NB4 (cell line): ENCODE data around the gene COL9A3.

Experiments
- CTCF ChIP-seq: IDR thresholded peaks from one replicate; pipeline ENCODE4 v1.5.1; 2012; ENCODE audit warnings: low read depth, low read length
- MAX ChIP-seq: IDR thresholded peaks from 2 replicates; pipeline ENCODE4 v1.6.1; 2011; ENCODE audit warnings: low read depth, low read length
- MYC ChIP-seq: IDR thresholded peaks from 2 replicates; pipeline ENCODE4 v1.6.1; 2011; ENCODE audit warnings: low read depth, low read length
- POLR2A ChIP-seq: IDR thresholded peaks from 2 replicates; pipeline ENCODE4 v1.6.1; 2011; ENCODE audit warnings: mild to moderate bottlenecking; ENCODE audit not compliant: insufficient read length; ENCODE audit errors: extremely low read depth

GRCh38 chr20:62885046-62885895, 68.4 kb downstream of the COL9A3 start:
- TF ChIP-seq CTCF: no peak
- no peak for TF ChIP-seq POLR2A
- TF ChIP-seq MAX: no peak
- no peak for TF ChIP-seq MYC
